Vagina (tissue), 2 donors: Measurements from ENCODE around the gene ADGRF1. TPM values are rescaled to one million over a fixed set of nuclear protein-coding genes. Genes with fewer than 3 reads are reported as not detected.

ENCODE experiments used
- DNase-seq, 2 donors: peaks; one replicate each; pipeline ENCODE4 v3.0.0-alpha.2; 2017; ENCODE audit errors: extremely low spot score in 2 of 2
- H3K27ac ChIP-seq: fragments of 200-600 bp; sonication (generic); one replicate; pipeline ENCODE4 v1.5.1; 2019
- H3K27me3 ChIP-seq: fragments of 200-600 bp; sonication (generic); one replicate; pipeline ENCODE4 v1.5.1; 2019
- H3K36me3 ChIP-seq, 2 donors: fragments of 200-600 bp; sonication (generic); one replicate each; pipeline ENCODE4 v1.5.1; 2017 to 2019
- H3K4me1 ChIP-seq: fragments of 200-600 bp; sonication (generic); one replicate; pipeline ENCODE4 v1.5.1; 2019
- H3K4me3 ChIP-seq, 2 donors: fragments of 200-600 bp; sonication (generic); 1 replicate in 1 of 2; 2 replicates in 1 of 2; pipeline ENCODE4 v1.5.1; 2016 to 2019
- H3K9me3 ChIP-seq: fragments of 200-600 bp; sonication (generic); one replicate; pipeline ENCODE4 v1.5.1; 2019
- CTCF ChIP-seq, 3 experiments: fragments of 450-650 bp in 2 of 3; fragments of 200-600 bp in 1 of 3; sonication (generic) in 1 of 3; IDR thresholded peaks; one replicate each; pipeline ENCODE4 v1.5.1; 2017 to 2019; ENCODE audit warnings: antibody characterized with exemption in 3 of 3, mild to moderate bottlenecking in 2 of 3, moderate library complexity in 2 of 3
- POLR2A ChIP-seq, 2 donors: fragments of 450-650 bp; IDR thresholded peaks; one replicate each; pipeline ENCODE4 v1.6.1; 2017; ENCODE audit warnings: antibody characterized with exemption in 2 of 2, mild to moderate bottlenecking in 2 of 2, moderate library complexity in 2 of 2
- POLR2AphosphoS5 ChIP-seq, 2 donors: sonication (generic); formaldehyde crosslinking; IDR thresholded peaks; one replicate each; pipeline ENCODE4 v1.9.0; 2017; ENCODE audit warnings: antibody characterized with exemption in 2 of 2, mild to moderate bottlenecking in 2 of 2, low read depth in 1 of 2; ENCODE audit not compliant: insufficient read depth in 1 of 2
- intact Hi-C: fragments of 100-400 bp; cut with DNase I; formaldehyde crosslinking; loops from one replicate; pipeline ENCODE4 v1.15.1; 2023
- total RNA-seq: library from RNA; depleted of rRNA; stranded (reverse); fragments of >200 nt; gene quantifications from one replicate; pipeline ENCODE4 v1.2.3, GENCODE V29; 2016

The ADGRF1 gene
- total RNA-seq, 1 donor from 2014 or later: 8.3 TPM

GRCh38 chr6:47048638-47049037, 6.5 kb upstream of the ADGRF1 start:
- DNase-seq: no peak
- Histone ChIP-seq H3K9me3 (no peaks in the 10 kb centered on the region), H3K27ac (no peak overlapping the region), H3K36me3 (no peaks in the 10 kb centered on the region), H3K4me1 (no peaks in the 10 kb centered on the region), H3K27me3 (no peaks in the 10 kb centered on the region), H3K4me3 (no peak overlapping the region)
- no peak for TF ChIP-seq POLR2AphosphoS5 (IDR thresholded peaks at IDR 0.05; ENCODE audit: insufficient read depth in 1 of 2, low read depth in 1 of 2)
- no peak for TF ChIP-seq CTCF (IDR thresholded peaks at IDR 0.05)
- TF ChIP-seq POLR2A (IDR thresholded peaks at IDR 0.05): no peak
- intact Hi-C loops: no loop called here

- no peaks in the 10 kb centered on the region for H3K27me3 ChIP-seq
- no peaks in the 10 kb centered on the region for H3K9me3 ChIP-seq
- H3K4me1 ChIP-seq: no peaks in the 10 kb centered on the region
- no peak overlapping the region for H3K4me3 ChIP-seq
- H3K27ac ChIP-seq: no peak overlapping the region
- TF ChIP-seq CTCF (IDR thresholded peaks at IDR 0.05) (peak; percentile 45 to 65 (median 49)), POLR2A (IDR thresholded peaks at IDR 0.05) (no peak), POLR2AphosphoS5 (IDR thresholded peaks at IDR 0.05; ENCODE audit: insufficient read depth in 1 of 2, low read depth in 1 of 2) (peak in 1 of 2 donors; percentile 72)
- intact Hi-C loops: no loop called here
- DNase-seq: no peak
- no peaks in the 10 kb centered on the region for H3K36me3 ChIP-seq
Observed at GRCh38 chr6:47047479-47048407, 5.6 kb upstream of the ADGRF1 start.

GRCh38 chr6:47047097-47047478, 5.0 kb upstream of the ADGRF1 start:
- no peak overlapping the region for H3K27ac ChIP-seq
- intact Hi-C loops: no loop called here
- TF ChIP-seq POLR2A (IDR thresholded peaks at IDR 0.05) (no peak), POLR2AphosphoS5 (IDR thresholded peaks at IDR 0.05; ENCODE audit: insufficient read depth in 1 of 2, low read depth in 1 of 2) (no peak), CTCF (IDR thresholded peaks at IDR 0.05) (no peak)
- no peak for DNase-seq
- no peak overlapping the region for H3K4me3 ChIP-seq
- H3K36me3 ChIP-seq: no peaks in the 10 kb centered on the region
- no peaks in the 10 kb centered on the region for H3K9me3 ChIP-seq
- H3K4me1 ChIP-seq: no peaks in the 10 kb centered on the region
- H3K27me3 ChIP-seq: no peaks in the 10 kb centered on the region

GRCh38 chr6:47044397-47044796, 2.3 kb upstream of the ADGRF1 start:
- no peak for DNase-seq
- TF ChIP-seq CTCF (IDR thresholded peaks at IDR 0.05) (no peak), POLR2A (IDR thresholded peaks at IDR 0.05) (no peak), POLR2AphosphoS5 (IDR thresholded peaks at IDR 0.05; ENCODE audit: insufficient read depth in 1 of 2, low read depth in 1 of 2) (peak in 1 of 2 donors; percentile 80)
- H3K27ac ChIP-seq: no peak overlapping the region
- H3K27me3 ChIP-seq: no peaks in the 10 kb centered on the region
- no peaks in the 10 kb centered on the region for H3K36me3 ChIP-seq
- intact Hi-C loops: no loop called here
- no peaks in the 10 kb centered on the region for H3K9me3 ChIP-seq
- no peak overlapping the region for H3K4me3 ChIP-seq
- H3K4me1 ChIP-seq: no peaks in the 10 kb centered on the region

GRCh38 chr6:47043286-47043685, 1.2 kb upstream of the ADGRF1 start:
- no peak for DNase-seq
- no peak overlapping the region for H3K4me3 ChIP-seq
- intact Hi-C loops: no loop called here
- no peaks in the 10 kb centered on the region for H3K27me3 ChIP-seq
- no peaks in the 10 kb centered on the region for H3K9me3 ChIP-seq
- no peaks in the 10 kb centered on the region for H3K36me3 ChIP-seq
- no peak for TF ChIP-seq CTCF (IDR thresholded peaks at IDR 0.05)
- no peak for TF ChIP-seq POLR2AphosphoS5 (IDR thresholded peaks at IDR 0.05; ENCODE audit: insufficient read depth in 1 of 2, low read depth in 1 of 2)
- no peak for TF ChIP-seq POLR2A (IDR thresholded peaks at IDR 0.05)
- no peaks in the 10 kb centered on the region for H3K4me1 ChIP-seq
- no peak overlapping the region for H3K27ac ChIP-seq
